ENCODE data around the gene MPPED1.

Gene MPPED1

GRCh38 chr22:43515902-43516301 is 104.1 kb downstream of the MPPED1 start:
- TF ChIP-seq Cebpa-rat (IDR thresholded peaks at IDR 0.05), result no peak
- Histone ChIP-seq H3K4me1 (peaks cover 0 to 11% (median 3%) of the 10 kb centered on the region in 10 experiments; a peak in 5 of 20 replicates), H3K4me2 (peak overlapping the region in 3 of 11 experiments; percentile 10 to 29 (median 23); a peak in 3 of 22 replicates), H3K9ac (no peak overlapping the region), H3K27ac (no peak overlapping the region; a peak in 1 of 22 replicates), H3K9me3 (replicated peaks in 1 of 11) (no peaks in the 10 kb centered on the region), H3K36me3 (no peaks in the 10 kb centered on the region), H3K4me3 (no peak overlapping the region), H3K27me3 (no peaks in the 10 kb centered on the region), H4K20me1 (no peaks in the 10 kb centered on the region; a peak in 1 of 22 replicates)

GRCh38 chr22:43516386-43516785 is 104.6 kb downstream of the MPPED1 start:
- Histone ChIP-seq H3K36me3 (no peaks in the 10 kb centered on the region), H3K4me3 (no peak overlapping the region), H4K20me1 (no peaks in the 10 kb centered on the region; a peak in 1 of 22 replicates), H3K4me1 (peaks cover 0 to 11% (median 3%) of the 10 kb centered on the region in 10 experiments; a peak in 5 of 20 replicates), H3K27ac (no peak overlapping the region), H3K4me2 (no peak overlapping the region), H3K27me3 (no peaks in the 10 kb centered on the region), H3K9ac (no peak overlapping the region), H3K9me3 (replicated peaks in 1 of 11) (no peaks in the 10 kb centered on the region)
- TF ChIP-seq Cebpa-rat (IDR thresholded peaks at IDR 0.05), result no peak

- Histone ChIP-seq H4K20me1 (no peaks in the 10 kb centered on the region; a peak in 1 of 22 replicates), H3K9me3 (replicated peaks in 1 of 11) (no peaks in the 10 kb centered on the region), H3K27me3 (no peaks in the 10 kb centered on the region), H3K4me3 (no peak overlapping the region), H3K9ac (no peak overlapping the region), H3K4me1 (peaks cover 0 to 11% (median 3%) of the 10 kb centered on the region in 10 experiments; a peak in 5 of 20 replicates), H3K36me3 (no peaks in the 10 kb centered on the region), H3K27ac (no peak overlapping the region), H3K4me2 (no peak overlapping the region)
- no peak for TF ChIP-seq Cebpa-rat (IDR thresholded peaks at IDR 0.05)
Observed at GRCh38 chr22:43516996-43517635, 105.3 kb downstream of the MPPED1 start.

- Histone ChIP-seq H3K4me1 (peaks cover 0 to 5% (median 2%) of the 10 kb centered on the region in 10 experiments; a peak in 5 of 20 replicates), H4K20me1 (no peaks in the 10 kb centered on the region), H3K9me3 (replicated peaks in 1 of 11) (no peaks in the 10 kb centered on the region), H3K4me3 (no peak overlapping the region), H3K27ac (no peak overlapping the region), H3K36me3 (no peaks in the 10 kb centered on the region), H3K4me2 (no peak overlapping the region), H3K9ac (no peak overlapping the region), H3K27me3 (no peaks in the 10 kb centered on the region)
- no peak for TF ChIP-seq Cebpa-rat (IDR thresholded peaks at IDR 0.05)
Observed at GRCh38 chr22:43520632-43521039, 108.8 kb downstream of the MPPED1 start.

- no peak overlapping the region for H3K9ac ChIP-seq
- H3K4me1 ChIP-seq, result no peaks in the 10 kb centered on the region
- no peaks in the 10 kb centered on the region for H3K36me3 ChIP-seq
- TF ChIP-seq Cebpa-rat (IDR thresholded peaks at IDR 0.05), result no peak
- no peak overlapping the region for H3K27ac ChIP-seq
- no peak overlapping the region for H3K4me2 ChIP-seq
- H3K9me3 ChIP-seq (replicated peaks in 1 of 11), result no peaks in the 10 kb centered on the region
- H3K4me3 ChIP-seq, result no peak overlapping the region
- no peaks in the 10 kb centered on the region for H3K27me3 ChIP-seq
- H4K20me1 ChIP-seq, result no peaks in the 10 kb centered on the region
Observed at GRCh38 chr22:43521716-43522115, 109.9 kb downstream of the MPPED1 start.

- Histone ChIP-seq H3K4me2 (no peak overlapping the region), H3K9me3 (replicated peaks in 1 of 11) (no peaks in the 10 kb centered on the region), H3K27ac (no peak overlapping the region), H3K4me3 (no peak overlapping the region), H3K4me1 (peaks cover 0 to 9% (median 7%) of the 10 kb centered on the region in 10 experiments; a peak in 14 of 20 replicates), H3K36me3 (no peaks in the 10 kb centered on the region), H4K20me1 (no peaks in the 10 kb centered on the region; a peak in 1 of 22 replicates), H3K9ac (no peak overlapping the region), H3K27me3 (no peaks in the 10 kb centered on the region)
- TF ChIP-seq Cebpa-rat (IDR thresholded peaks at IDR 0.05), result no peak
Observed at GRCh38 chr22:43526117-43526655, 114.4 kb downstream of the MPPED1 start.

GRCh38 chr22:43526946-43527345 is 115.1 kb downstream of the MPPED1 start:
- Histone ChIP-seq H3K36me3 (no peaks in the 10 kb centered on the region), H3K9me3 (replicated peaks in 1 of 11) (no peaks in the 10 kb centered on the region), H3K27ac (no peak overlapping the region), H3K4me1 (peaks cover 0 to 9% (median 7%) of the 10 kb centered on the region in 10 experiments; a peak in 14 of 20 replicates), H3K4me2 (no peak overlapping the region), H3K4me3 (no peak overlapping the region), H4K20me1 (no peaks in the 10 kb centered on the region; a peak in 1 of 22 replicates), H3K27me3 (no peaks in the 10 kb centered on the region), H3K9ac (no peak overlapping the region)
- no peak for TF ChIP-seq Cebpa-rat (IDR thresholded peaks at IDR 0.05)

- Histone ChIP-seq H3K27me3 (no peaks in the 10 kb centered on the region), H3K9ac (no peak overlapping the region), H3K36me3 (no peaks in the 10 kb centered on the region), H4K20me1 (no peaks in the 10 kb centered on the region; a peak in 1 of 22 replicates), H3K9me3 (replicated peaks in 1 of 11) (no peaks in the 10 kb centered on the region), H3K27ac (no peak overlapping the region), H3K4me1 (peaks cover 0 to 9% (median 7%) of the 10 kb centered on the region in 10 experiments; a peak in 14 of 20 replicates), H3K4me3 (no peak overlapping the region), H3K4me2 (peak overlapping the region in 7 of 11 experiments; percentile 4 to 34 (median 25); a peak in 9 of 22 replicates)
- no peak for TF ChIP-seq Cebpa-rat (IDR thresholded peaks at IDR 0.05)
Observed at GRCh38 chr22:43528601-43529360, 117.0 kb downstream of the MPPED1 start.

- Histone ChIP-seq H3K4me1 (peaks cover 0 to 9% (median 7%) of the 10 kb centered on the region in 10 experiments; a peak in 14 of 20 replicates), H3K36me3 (no peaks in the 10 kb centered on the region), H3K9me3 (replicated peaks in 1 of 11) (no peaks in the 10 kb centered on the region), H4K20me1 (no peaks in the 10 kb centered on the region; a peak in 1 of 22 replicates), H3K27ac (no peak overlapping the region), H3K27me3 (no peaks in the 10 kb centered on the region), H3K4me3 (no peak overlapping the region), H3K9ac (no peak overlapping the region), H3K4me2 (peak overlapping the region in 6 of 11 experiments; percentile 4 to 34 (median 22); a peak in 4 of 22 replicates)
- no peak for TF ChIP-seq Cebpa-rat (IDR thresholded peaks at IDR 0.05)
Observed at GRCh38 chr22:43529461-43529860, 117.6 kb downstream of the MPPED1 start.

All from BLaER1 treated with 17β-estradiol and CSF1 and Interleukin-3, amounts not matched to agents 10 nM and 100 nM (cell line).